Stimulated activated CD8-positive, alpha-beta memory T cell treated with anti-CD3 and anti-CD28 coated beads, Interleukin-2, amount 100 ng/mL, for 48 hours (primary cell): Measurements from ENCODE around the gene GRID2.
"Not testable (repeated sequence)": the region's sequence is repeated elsewhere in the genome, so short reads cannot be mapped to it uniquely, and the experiment has no call there.

Source experiments
- DNase-seq, 2 donors: peaks; one replicate each; pipeline ENCODE4 v3.0.0-alpha.2; 2020; ENCODE audit warnings: low read depth in 2 of 2

GRID2 gene

DNA sequence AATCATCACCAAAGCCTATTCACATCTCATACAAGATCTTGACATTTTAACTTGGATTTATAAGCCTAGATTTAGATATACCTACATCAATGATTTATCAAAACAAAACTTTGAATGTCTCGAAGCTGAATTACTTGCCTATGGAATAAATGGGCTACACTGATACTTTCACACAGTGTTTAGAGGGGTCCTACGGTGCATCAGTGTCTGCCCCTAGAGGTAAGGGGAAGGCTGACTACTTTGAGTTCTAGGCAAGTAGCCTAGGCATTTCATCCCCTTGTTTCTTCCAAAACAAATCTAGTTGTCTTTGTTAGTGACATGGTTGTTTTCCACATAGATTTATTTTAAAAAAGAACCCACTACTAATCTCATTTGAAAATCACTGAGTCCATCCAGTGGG, 1366.7 kb downstream of the GRID2 start:
- no peak for DNase-seq

DNA sequence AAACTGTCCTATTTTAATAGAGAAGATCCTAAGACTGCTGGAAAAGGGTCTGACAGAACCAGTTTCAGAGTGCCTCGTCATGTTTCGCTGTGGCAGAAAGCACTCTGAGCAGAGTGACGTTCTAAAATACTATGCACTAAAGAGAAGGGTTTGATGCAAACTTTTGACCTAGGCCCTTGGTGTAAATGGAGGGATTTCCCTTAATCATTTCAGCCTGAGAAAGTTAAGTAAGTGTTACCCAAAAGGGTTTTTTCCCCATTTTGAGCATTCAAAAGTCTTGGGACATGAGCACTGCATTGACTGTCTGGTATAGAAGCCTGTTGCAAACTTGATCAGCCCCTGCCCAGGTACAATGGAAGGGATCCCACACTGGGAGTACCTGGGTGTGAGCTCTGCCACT, 1367.3 kb downstream of the GRID2 start:
- DNase-seq, result no peak

GRCh38 chr4:93676937-93677336, 1373.2 kb downstream of the GRID2 start:
- not testable (repeated sequence) for DNase-seq

DNA sequence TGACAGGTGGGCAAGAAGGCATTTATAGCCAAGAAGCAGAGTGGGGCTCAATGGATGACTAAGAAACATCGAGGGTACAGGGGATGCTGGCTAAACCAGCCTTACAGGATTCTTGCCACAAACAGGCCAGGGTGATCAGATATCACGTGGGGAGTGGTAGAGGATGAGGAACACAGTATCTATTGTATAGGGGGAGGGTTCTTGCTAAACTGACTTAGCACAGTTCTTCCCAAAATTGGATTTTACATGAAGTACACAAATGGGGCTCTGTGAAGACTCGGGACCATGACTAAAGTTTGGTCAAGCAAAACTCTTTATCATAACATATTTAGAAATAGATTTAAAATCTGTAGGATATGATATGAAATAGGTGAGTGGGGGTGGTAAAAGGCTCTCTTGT, 1380.8 kb downstream of the GRID2 start:
- DNase-seq, result no peak

DNA sequence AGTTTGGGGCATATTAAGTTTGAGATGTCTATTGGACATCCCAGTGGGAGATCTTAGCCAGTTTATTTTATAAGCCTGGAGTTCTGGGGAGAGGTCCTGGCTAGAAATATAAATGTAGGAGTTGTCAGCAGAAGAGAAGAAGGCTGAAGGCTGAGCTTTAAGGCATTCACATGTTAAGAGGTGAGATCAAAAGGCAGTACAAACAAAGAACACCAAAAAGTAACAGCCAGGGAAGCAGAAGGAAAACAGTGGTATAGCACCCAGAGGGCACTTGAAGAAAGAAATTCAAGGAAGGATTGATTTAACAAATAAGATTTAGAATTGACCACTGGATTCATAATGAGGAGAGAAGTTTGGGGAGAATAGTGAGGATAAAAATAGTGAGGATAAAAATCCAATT, 1383.5 kb downstream of the GRID2 start:
- no peak for DNase-seq

GRCh38 chr4:93688978-93689377, 1385.2 kb downstream of the GRID2 start:
- no peak for DNase-seq

- DNase-seq, result no peak
Observed at GRCh38 chr4:93693141-93693540, 1389.4 kb downstream of the GRID2 start.

- DNase-seq, result no peak
Observed at GRCh38 chr4:93698686-93699085, 1394.9 kb downstream of the GRID2 start.

- DNase-seq, result no peak
Observed at GRCh38 chr4:93700571-93700970, 1396.8 kb downstream of the GRID2 start.

GRCh38 chr4:93710101-93710846, 1406.5 kb downstream of the GRID2 start:
- DNase-seq, result no peak

DNA sequence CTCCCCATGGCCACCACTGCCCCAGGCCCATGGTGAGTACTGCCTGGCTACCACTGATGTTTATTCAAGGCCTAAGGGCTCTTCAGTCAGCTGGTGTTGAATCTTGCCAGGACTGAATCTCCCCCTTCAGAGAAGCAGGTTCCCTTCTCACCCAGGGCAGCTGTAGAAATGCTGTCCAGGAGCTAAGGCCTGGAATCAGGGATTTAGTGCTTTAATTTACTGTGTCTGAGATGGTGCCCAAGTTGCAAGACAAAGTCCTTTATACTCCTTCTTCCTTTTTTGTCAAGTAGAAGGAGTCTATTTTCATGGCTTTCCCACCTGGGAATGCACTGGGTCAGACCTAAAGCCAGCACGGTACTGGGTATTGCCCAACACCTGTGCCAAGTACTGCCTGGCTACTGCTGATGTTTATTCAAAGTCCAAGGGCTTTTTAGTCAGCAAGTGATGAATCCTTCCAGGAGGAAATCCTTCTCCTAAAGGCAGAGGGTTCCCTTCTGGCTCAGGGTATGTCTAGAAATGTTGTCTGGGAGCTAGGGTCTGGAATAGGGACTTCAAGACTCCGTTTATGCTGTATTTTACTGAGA, 1407.2 kb downstream of the GRID2 start:
- DNase-seq, result no peak

GRCh38 chr4:93718233-93718632, 1414.5 kb downstream of the GRID2 start:
- no peak for DNase-seq

GRCh38 chr4:93719552-93719951, 1415.8 kb downstream of the GRID2 start:
- no peak for DNase-seq

DNA sequence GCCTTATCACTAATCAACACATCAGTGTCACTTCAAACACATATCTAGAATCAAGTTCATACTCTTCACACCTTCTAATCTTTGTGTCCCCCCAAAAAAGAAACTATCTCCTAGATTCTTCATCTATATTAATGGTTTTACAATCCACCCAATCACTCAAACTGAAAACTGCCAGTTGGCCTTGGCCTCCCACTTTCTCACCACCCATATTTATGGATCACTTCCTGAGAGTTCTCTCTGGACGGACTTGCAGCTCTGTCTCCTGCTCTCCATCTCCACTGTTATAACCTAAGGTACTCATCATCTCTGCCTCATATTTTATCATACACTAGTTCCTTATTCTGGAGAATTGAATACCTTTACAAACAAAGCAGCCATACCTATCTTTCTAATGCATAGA, 1418.7 kb downstream of the GRID2 start:
- DNase-seq, result no peak

DNA sequence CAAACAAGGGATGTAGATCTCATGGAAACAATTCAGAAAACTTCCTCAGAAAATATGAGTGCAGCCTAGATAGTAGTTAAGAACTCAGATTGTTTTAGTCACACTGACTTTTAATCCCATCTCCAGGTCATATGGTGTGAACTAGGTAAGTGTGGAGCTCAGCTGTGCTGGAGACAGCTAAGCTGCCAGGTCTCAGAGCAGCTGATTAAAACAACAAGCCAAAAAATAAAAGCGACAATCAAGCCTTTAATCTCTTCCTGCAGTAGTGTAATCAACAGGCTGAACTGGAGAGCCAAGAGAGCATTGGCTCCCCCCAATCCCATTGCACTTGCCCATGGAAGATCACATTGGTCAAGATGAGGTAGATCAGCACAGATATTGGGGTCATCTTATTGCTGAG, 1426.5 kb downstream of the GRID2 start:
- DNase-seq, result no peak

GRCh38 chr4:93730760-93731159, 1427.0 kb downstream of the GRID2 start:
- no peak for DNase-seq

- DNase-seq, result no peak
Observed at GRCh38 chr4:93731456-93731855, 1427.7 kb downstream of the GRID2 start.

DNA sequence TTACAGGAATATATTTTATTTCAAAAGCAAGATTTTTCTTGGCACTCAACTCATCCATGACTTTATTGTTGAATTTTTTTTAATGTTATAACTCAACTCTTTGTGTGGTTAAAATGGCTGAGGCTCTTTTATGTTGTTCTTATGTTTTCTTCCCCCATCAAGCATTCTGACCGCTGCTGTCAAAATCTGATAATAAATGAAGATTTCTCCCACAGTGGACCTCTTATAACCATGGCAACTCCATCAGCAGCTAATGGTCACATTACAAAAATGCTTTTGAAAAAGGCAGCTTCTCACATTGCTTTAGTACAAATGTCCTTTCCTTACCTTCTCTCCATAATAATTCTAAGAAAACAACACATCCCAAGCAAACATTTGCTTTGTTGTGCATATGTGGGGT, 1428.7 kb downstream of the GRID2 start:
- DNase-seq, result no peak

DNA sequence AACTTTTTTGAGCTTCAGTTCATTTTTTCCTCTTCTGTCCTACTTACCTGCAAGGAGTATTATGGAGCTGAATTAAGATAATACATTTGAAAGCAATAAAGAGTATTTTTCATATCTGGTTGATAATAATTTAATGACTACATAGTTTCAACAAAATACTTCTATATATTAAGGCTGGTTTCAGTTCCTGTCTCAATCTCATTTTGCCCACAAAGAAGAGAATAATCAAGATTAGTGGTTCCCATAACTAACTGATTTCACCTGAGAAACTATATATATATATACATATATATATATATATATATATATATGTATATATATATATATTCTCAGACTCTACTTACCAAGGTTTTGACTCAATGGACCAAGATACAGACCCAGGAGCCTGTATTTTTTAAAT, 1437.1 kb downstream of the GRID2 start:
- no peak for DNase-seq

DNA sequence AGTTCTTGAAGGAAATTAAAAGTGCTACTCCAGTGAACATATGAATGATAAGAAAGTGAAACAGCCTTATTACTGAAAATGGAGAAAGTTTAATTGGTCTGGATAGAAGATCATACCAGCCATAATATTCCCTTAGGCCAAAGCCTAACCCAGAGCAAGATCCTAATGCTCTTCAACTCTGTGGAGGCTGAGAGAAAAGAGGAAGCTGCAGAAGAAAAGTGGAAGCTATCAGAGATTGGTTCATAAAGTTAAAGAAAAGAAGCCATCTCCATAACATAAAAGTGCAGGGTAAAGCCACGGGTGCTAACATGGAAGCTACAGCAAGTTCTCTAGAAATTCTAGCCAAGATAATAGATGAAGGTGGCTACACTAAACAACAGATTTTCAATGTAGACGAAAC, 1439.3 kb downstream of the GRID2 start:
- DNase-seq, result no peak

- DNase-seq, result no peak
Observed at GRCh38 chr4:93743635-93744034, 1439.9 kb downstream of the GRID2 start.

DNA sequence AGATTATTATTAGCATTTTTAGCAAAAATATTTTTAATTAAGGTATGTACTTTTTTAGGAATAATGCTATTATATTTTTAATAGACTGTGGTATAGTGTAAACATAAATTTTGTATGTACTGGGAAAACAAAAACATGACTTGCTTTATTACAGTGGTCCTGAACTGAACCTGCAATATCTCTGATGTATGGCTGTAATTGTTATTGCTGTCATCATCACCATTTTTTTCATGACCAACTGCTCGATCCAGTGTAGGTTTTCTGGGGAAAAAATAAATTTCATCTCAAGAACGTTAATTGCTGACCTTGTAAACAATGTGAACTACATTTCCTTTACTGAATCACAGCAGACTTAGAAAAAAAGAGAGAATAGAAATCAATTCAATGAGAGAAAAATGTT, 1441.2 kb downstream of the GRID2 start:
- DNase-seq, result no peak

- no peak for DNase-seq
Observed at GRCh38 chr4:93746031-93746430, 1442.3 kb downstream of the GRID2 start.

GRCh38 chr4:93747220-93747619, 1443.5 kb downstream of the GRID2 start:
- no peak for DNase-seq
